Pancreas (tissue), 10 donors: ENCODE results near the gene DGCR6L. TPM values are rescaled to one million over a fixed set of nuclear protein-coding genes. Genes with fewer than 3 reads are reported as not detected.
"Not testable (repeated sequence)": the region's sequence is repeated elsewhere in the genome, so short reads cannot be mapped to it uniquely, and the experiment has no call there.

Experiments
- ATAC-seq, 4 donors: fragments of 200-7000 bp; cut with Tn5 transposase; one replicate each; pipeline versions ENCODE4 v1.8.0 to v1.9.1; 2020; ENCODE audit warnings: mild to moderate bottlenecking in 4 of 4, moderate library complexity in 4 of 4
- DNase-seq, 6 donors: peaks; one replicate each; pipeline ENCODE4 v3.0.0-alpha.2; 2020
- FAIRE-seq: peaks from 2 replicates; lab custom pipeline; 2012; peaks lifted over from hg19 to GRCh38; lab: Jason Lieb, UNC
- H3K27ac ChIP-seq, 4 donors: fragments of 200-600 bp; sonication (generic); 1 replicate in 3 of 4; 2 replicates in 1 of 4; pipeline versions ENCODE4 v1.5.0 to v1.8.0; 2020
- H3K27me3 ChIP-seq, 4 donors: fragments of 200-600 bp; one replicate each; pipeline ENCODE4 v1.8.0; 2021
- H3K36me3 ChIP-seq, 3 donors: fragments of 200-600 bp; sonication (generic) in 1 of 3; one replicate each; pipeline versions ENCODE4 v1.5.0 to v1.8.0; 2020 to 2021
- H3K4me1 ChIP-seq, 3 donors: fragments of 200-600 bp; one replicate each; pipeline ENCODE4 v1.8.0; 2021
- H3K4me3 ChIP-seq, 4 donors: fragments of 200-600 bp; sonication (generic) in 2 of 4; one replicate each; pipeline versions ENCODE4 v1.5.0 to v1.8.0; 2020 to 2021
- H3K9me3 ChIP-seq, 4 donors: fragments of 200-600 bp; one replicate each; pipeline ENCODE4 v1.8.0; 2021
- CTCF ChIP-seq, 4 donors: fragments of 200-600 bp; sonication (generic) in 3 of 4; IDR thresholded peaks; one replicate each; pipeline versions ENCODE4 v1.5.0 to v1.8.0; 2021; ENCODE audit warnings: antibody characterized with exemption in 4 of 4
- WGBS, 2 donors: extraction: QIAGEN DNeasy Blood & Tissue Kit; methylation state at CpG; one replicate each; pipeline ENCODE4 v1.1.7; 2013; 5-methylcytosine and 5-hydroxymethylcytosine counted together
- intact Hi-C, 3 donors: fragments of 100-400 bp; cut with DNase I; formaldehyde crosslinking; loops; one replicate each; pipeline versions ENCODE4 v1.11.1 to v1.14.2; 2022
- polyA plus RNA-seq, 2 donors: library from polyadenylated mRNA; stranded (reverse); fragments of 200-250 nt; gene quantifications; one replicate each; pipeline ENCODE4 v1.2.3, GENCODE V29; 2013
- total RNA-seq, 6 donors: library from RNA; stranded (reverse); fragmentation: NEBNext Ultra II Directional in 4 of 6; extraction: Animal tissue kit (Norgen Biotek cat#: 25700) in 4 of 6; gene quantifications; one replicate each; pipeline versions ENCODE4 v1.2.1 to v1.2.4, GENCODE V29; 2021 to 2023
- donor health status: healthy with polysubstance abuse.
- donor health status: DM: no; HTN: no; CAD: no; lungs with moderate emphysema.
- donor health status: DM: no; HTN: no; CAD: no.
- donor health status: control.
- donor health status: control.
- donor health status: Bipolar disorder and iron deficiency.
- donor health status: DM: yes; HTN: yes; CAD: no.
- donor health status: DM: no; HTN: no; CAD: no.
- donor health status: DM: no; HTN: no; CAD: no.
- donor health status: DM: yes; HTN: yes; CAD: no.

DGCR6L gene
- total and polyA plus RNA-seq, 8 donors, result 17.2 to 53.4 (median 22.2) TPM

- H3K27ac ChIP-seq, H3K27me3 ChIP-seq, intact Hi-C loops, FAIRE-seq, H3K4me1 ChIP-seq, ATAC-seq, H3K9me3 ChIP-seq, H3K4me3 ChIP-seq, H3K36me3 ChIP-seq, DNase-seq: not testable (repeated sequence)
- WGBS, 2 donors, result 93 to 95% methylated on average over 49 to 58 of the region's 70 CpGs
These were observed 38.1 kb upstream of the DGCR6L start for GRCh38 chr22:20357967-20358366.

GRCh38 chr22:20356906-20357305, 37.0 kb upstream of the DGCR6L start:
- H3K4me3 ChIP-seq, intact Hi-C loops, H3K4me1 ChIP-seq, H3K27me3 ChIP-seq, ATAC-seq, FAIRE-seq, H3K36me3 ChIP-seq, H3K9me3 ChIP-seq, H3K27ac ChIP-seq: not testable (repeated sequence)
- 91 to 94% methylated on average over 50 to 66 of the region's 66 CpGs for WGBS, 2 donors
- DNase-seq, result peak in 1 of 6 donors; percentile 18

- FAIRE-seq, H3K4me3 ChIP-seq, H3K4me1 ChIP-seq, ATAC-seq, H3K9me3 ChIP-seq, intact Hi-C loops, H3K36me3 ChIP-seq, H3K27me3 ChIP-seq, H3K27ac ChIP-seq: not testable (repeated sequence)
- WGBS, 2 donors, result 94 to 97% methylated on average over 77 to 98 of the region's 98 CpGs
- peak in 1 of 6 donors; percentile 51 for DNase-seq
These were observed 36.2 kb upstream of the DGCR6L start for GRCh38 chr22:20355939-20356636.

GRCh38 chr22:20354238-20354975, 34.5 kb upstream of the DGCR6L start:
- FAIRE-seq (no peak), DNase-seq (peak in 1 of 6 donors; percentile 15), ATAC-seq (no peak)
- Histone ChIP-seq H3K27ac (no peak overlapping the region), H3K4me1 (no peaks in the 10 kb centered on the region), H3K27me3 (no peaks in the 10 kb centered on the region), H3K4me3 (no peak overlapping the region), H3K9me3 (no peaks in the 10 kb centered on the region), H3K36me3 (no peaks in the 10 kb centered on the region)
- 90 to 92% methylated on average over 78 to 81 of the region's 81 CpGs for WGBS, 2 donors
- intact Hi-C loops, result no loop called here
- TF ChIP-seq CTCF (IDR thresholded peaks at IDR 0.05), result no peak

- 64 to 79% methylated on average over 5 to 6 of the region's 6 CpGs for WGBS, 2 donors
- DNase-seq, intact Hi-C loops, H3K4me1 ChIP-seq, H3K27ac ChIP-seq, H3K36me3 ChIP-seq, FAIRE-seq, H3K9me3 ChIP-seq, H3K4me3 ChIP-seq, H3K27me3 ChIP-seq, ATAC-seq: not testable (repeated sequence)
These were observed 32.7 kb upstream of the DGCR6L start for GRCh38 chr22:20352536-20352935.

GRCh38 chr22:20346553-20346952, 26.7 kb upstream of the DGCR6L start:
- H3K36me3 ChIP-seq, H3K4me1 ChIP-seq, H3K27ac ChIP-seq, H3K4me3 ChIP-seq, intact Hi-C loops, DNase-seq, FAIRE-seq, H3K9me3 ChIP-seq, H3K27me3 ChIP-seq, ATAC-seq: not testable (repeated sequence)
- 78 to 81% methylated on average over 3 of the region's 7 CpGs for WGBS, 2 donors

- DNase-seq, ATAC-seq, intact Hi-C loops, H3K36me3 ChIP-seq, H3K4me1 ChIP-seq, H3K27me3 ChIP-seq, H3K9me3 ChIP-seq, H3K27ac ChIP-seq, H3K4me3 ChIP-seq: not testable (repeated sequence)
- WGBS, 2 donors, result 85 to 93% methylated on average over 2 of the region's 2 CpGs
- peak; percentile 81 for FAIRE-seq
These were observed 18.4 kb upstream of the DGCR6L start for GRCh38 chr22:20338291-20338690.

- H3K27ac ChIP-seq, FAIRE-seq, H3K9me3 ChIP-seq, H3K36me3 ChIP-seq, intact Hi-C loops, H3K27me3 ChIP-seq, H3K4me1 ChIP-seq, H3K4me3 ChIP-seq, ATAC-seq: not testable (repeated sequence)
- WGBS, 2 donors, result 25 to 43% methylated on average over 2 to 3 of the region's 3 CpGs
- DNase-seq, result peak in 1 of 6 donors; percentile 50
These were observed 17.9 kb upstream of the DGCR6L start for GRCh38 chr22:20337807-20338206.

- FAIRE-seq, H3K36me3 ChIP-seq, ATAC-seq, H3K27ac ChIP-seq, H3K4me1 ChIP-seq, intact Hi-C loops, DNase-seq, H3K4me3 ChIP-seq, H3K27me3 ChIP-seq, H3K9me3 ChIP-seq: not testable (repeated sequence)
- 95 to 100% methylated on average over 1 of the region's 1 CpG for WGBS, 2 donors
These were observed 16.7 kb upstream of the DGCR6L start for GRCh38 chr22:20336561-20336960.

- H3K27me3 ChIP-seq, H3K4me3 ChIP-seq, H3K9me3 ChIP-seq, H3K4me1 ChIP-seq, intact Hi-C loops, ATAC-seq, FAIRE-seq, DNase-seq, H3K36me3 ChIP-seq, H3K27ac ChIP-seq: not testable (repeated sequence)
- WGBS, 2 donors, result 40 to 45% methylated on average over 5 of the region's 5 CpGs
These were observed 8.7 kb upstream of the DGCR6L start for GRCh38 chr22:20328569-20328930.

- H3K27me3 ChIP-seq, H3K9me3 ChIP-seq, H3K4me1 ChIP-seq, H3K36me3 ChIP-seq, H3K4me3 ChIP-seq, FAIRE-seq, intact Hi-C loops, ATAC-seq, H3K27ac ChIP-seq, DNase-seq: not testable (repeated sequence)
- 82 to 100% methylated on average over 1 of the region's 1 CpG for WGBS, 2 donors
These were observed 6.1 kb upstream of the DGCR6L start for GRCh38 chr22:20325996-20326395.
